ENCODE measurements around the gene AGXT. TPM values are rescaled to one million over a fixed set of nuclear protein-coding genes. Genes with fewer than 3 reads are reported as not detected.

AGXT gene
- total and polyA plus RNA-seq, 10 donors, result 0.61 to 4.5 (median 1.6) TPM; not detected in 1

GRCh38 chr2:240922982-240923537 lies 54.4 kb downstream of the AGXT start:
- Histone ChIP-seq H3K27me3 (replicated peaks in 1 of 7) (no peaks in the 10 kb centered on the region), H3K4me1 (peaks cover 0 to 3% (median 0%) of the 10 kb centered on the region in 6 donors), H3K9me3 (peaks cover 0 to 6% (median 0%) of the 10 kb centered on the region in 8 donors), H3K36me3 (no peaks in the 10 kb centered on the region), H3K27ac (no peak overlapping the region), H3K4me3 (no peak overlapping the region)
- TF ChIP-seq POLR2A (IDR thresholded peaks at IDR 0.05) (no peak), CTCF (IDR thresholded peaks at IDR 0.05 in 8 of 11, conservative IDR thresholded peaks at IDR 0.05 in 3 of 11) (no peak), POLR2AphosphoS5 (IDR thresholded peaks at IDR 0.05) (no peak)
- WGBS, 5 donors, result 64 to 80% (median 75%) methylated on average over 13 to 15 of the region's 15 CpGs
- intact Hi-C loops (cut with DNase I; ENCODE audit: low total_unique reads), result no loop called here
- peak; percentile 54 for DNase-seq

DNA sequence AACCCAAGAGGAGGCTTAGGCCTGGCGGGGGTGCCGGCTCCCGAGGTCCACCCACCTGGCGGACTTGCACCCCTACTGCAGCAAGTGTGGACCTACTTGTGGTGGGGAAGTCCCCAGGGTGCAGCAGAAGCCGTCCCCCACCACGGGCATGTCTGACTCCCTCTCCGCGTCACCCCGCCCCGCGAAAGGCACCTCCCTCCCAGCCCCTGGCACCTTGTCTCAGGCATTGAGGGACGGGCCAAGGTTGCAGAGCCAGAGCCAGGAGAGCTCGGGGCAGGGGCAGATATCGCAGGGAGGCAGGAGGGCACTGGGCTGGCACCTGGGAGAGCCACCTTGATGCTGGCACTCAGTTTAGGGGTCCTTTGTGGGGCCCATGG lies 56.6 kb downstream of the AGXT start:
- H3K4me1 ChIP-seq, result no peaks in the 10 kb centered on the region
- H3K4me3 ChIP-seq, result no peak overlapping the region
- intact Hi-C loops (cut with DNase I; ENCODE audit: low total_unique reads), result no loop called here
- H3K27ac ChIP-seq, result no peak overlapping the region
- DNase-seq, result peak; percentile 68
- H3K27me3 ChIP-seq (replicated peaks in 1 of 7), result peaks cover 0 to 5% (median 0%) of the 10 kb centered on the region in 7 donors
- no peak for TF ChIP-seq CTCF (IDR thresholded peaks at IDR 0.05 in 8 of 11, conservative IDR thresholded peaks at IDR 0.05 in 3 of 11)
- 81 to 86% (median 84%) methylated on average over 7 to 14 of the region's 14 CpGs for WGBS, 5 donors
- H3K36me3 ChIP-seq, result no peaks in the 10 kb centered on the region
- H3K9me3 ChIP-seq, result peaks cover 0 to 6% (median 0%) of the 10 kb centered on the region in 8 donors

DNA sequence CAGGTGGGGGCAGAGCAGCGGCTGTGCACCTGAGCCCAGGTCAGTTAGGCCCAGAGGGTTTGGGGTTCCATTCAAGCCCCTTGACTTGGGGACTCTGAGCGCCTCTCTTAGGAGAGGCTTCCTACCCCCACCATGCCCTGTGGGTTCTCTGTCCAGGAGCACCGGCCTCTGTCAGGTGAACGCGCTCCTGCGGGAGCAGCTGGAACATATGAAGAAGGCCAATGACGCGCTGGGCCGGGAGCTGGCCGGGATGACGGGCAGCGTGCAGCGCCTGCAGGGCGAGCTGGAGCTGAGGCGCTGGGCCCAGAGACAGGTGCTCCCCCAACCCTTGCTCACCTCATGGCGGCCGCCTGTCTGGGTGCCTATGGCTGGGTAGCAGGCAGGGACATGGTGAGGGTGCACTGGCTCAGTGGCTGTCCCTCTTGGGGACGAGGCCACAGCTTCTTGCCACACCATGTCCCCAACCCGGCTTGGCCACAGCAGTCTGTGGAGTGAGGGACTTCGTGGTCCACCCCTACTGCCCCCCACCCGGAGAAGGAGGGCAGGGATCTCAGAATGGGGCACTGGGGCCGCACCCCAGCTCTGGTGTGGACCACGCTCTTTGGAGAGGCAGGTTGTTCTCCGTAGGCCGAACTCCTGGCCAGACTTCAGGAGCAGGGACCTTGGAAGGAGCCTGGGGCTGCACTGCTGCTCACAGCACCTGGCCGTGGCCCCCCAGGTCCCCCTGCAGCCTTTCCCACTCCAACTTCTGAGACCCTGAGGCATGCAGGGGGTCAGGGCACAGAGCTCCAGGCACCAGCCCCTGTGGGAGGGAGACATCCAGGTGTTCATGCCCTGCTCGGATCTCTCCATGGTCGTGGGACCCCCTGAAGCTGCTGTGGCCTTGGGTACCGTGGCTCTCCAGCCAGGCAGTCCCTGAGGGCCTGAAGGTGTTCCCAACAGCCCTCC lies 57.2 kb downstream of the AGXT start:
- TF ChIP-seq POLR2AphosphoS5 (IDR thresholded peaks at IDR 0.05) (no peak), CTCF (IDR thresholded peaks at IDR 0.05 in 8 of 11, conservative IDR thresholded peaks at IDR 0.05 in 3 of 11) (no peak), POLR2A (IDR thresholded peaks at IDR 0.05) (no peak)

More for the DNA sequence above, 57.2 kb downstream of the AGXT start:
- peaks cover 0 to 6% (median 0%) of the 10 kb centered on the region in 8 donors for H3K9me3 ChIP-seq
- peaks cover 0 to 9% (median 0%) of the 10 kb centered on the region in 7 donors for H3K27me3 ChIP-seq (replicated peaks in 1 of 7)
- WGBS, 5 donors, result 88 to 92% (median 91%) methylated on average over 10 to 29 of the region's 29 CpGs
- no peaks in the 10 kb centered on the region for H3K4me1 ChIP-seq
- H3K36me3 ChIP-seq, result no peaks in the 10 kb centered on the region
- peak overlapping the region in 1 of 8 donors; percentile 38 for H3K27ac ChIP-seq
- no peak overlapping the region for H3K4me3 ChIP-seq
- intact Hi-C loops (cut with DNase I; ENCODE audit: low total_unique reads), result no loop called here
- DNase-seq, result peak; percentile 75
